Gastroesophageal sphincter (tissue), 4 donors: ENCODE results near the gene TGFBR3. TPM values are rescaled to one million over a fixed set of nuclear protein-coding genes. Genes with fewer than 3 reads are reported as not detected.
A peak's percentile ranks its signal among the peaks of the same experiment; 100 is the strongest.

ENCODE experiments used
- ATAC-seq: fragments of 150-250 bp; one replicate; pipeline ENCODE4 v1.9.1; 2016; ENCODE audit warnings: mild to moderate bottlenecking, moderate library complexity
- H3K27ac ChIP-seq, 4 donors: fragments of 200-600 bp; sonication (generic) in 3 of 4; 1 replicate in 3 of 4; 2 replicates in 1 of 4; pipeline ENCODE4 v1.5.1; 2016 to 2019
- H3K27me3 ChIP-seq: fragments of 200-600 bp; sonication (generic); one replicate; pipeline ENCODE4 v1.5.1; 2019
- H3K36me3 ChIP-seq, 2 donors: fragments of 200-600 bp; sonication (generic); one replicate each; pipeline ENCODE4 v1.5.1; 2019; ENCODE audit warnings: control low read depth in 1 of 2
- H3K4me1 ChIP-seq, 3 donors: fragments of 200-600 bp; sonication (generic); 1 replicate in 2 of 3; 2 replicates in 1 of 3; pipeline ENCODE4 v1.5.1; 2016 to 2019; ENCODE audit warnings: control low read depth in 2 of 3
- H3K4me3 ChIP-seq, 2 donors: fragments of 200-600 bp; sonication (generic); one replicate each; pipeline ENCODE4 v1.5.1; 2019; ENCODE audit warnings: mild to moderate bottlenecking in 1 of 2, moderate library complexity in 1 of 2
- H3K9me3 ChIP-seq, 3 donors: fragments of 200-600 bp; sonication (generic); one replicate each; pipeline ENCODE4 v1.5.1; 2017 to 2019; ENCODE audit warnings: control low read depth in 2 of 3
- EP300 ChIP-seq: sonication (generic); formaldehyde crosslinking; IDR thresholded peaks from one replicate; pipeline ENCODE4 v1.6.1; 2017; ENCODE audit warnings: antibody characterized with exemption, mild to moderate bottlenecking
- POLR2A ChIP-seq, 2 donors: fragments of 450-650 bp; IDR thresholded peaks; one replicate each; pipeline ENCODE4 v1.6.1; 2017; ENCODE audit warnings: antibody characterized with exemption in 2 of 2, mild to moderate bottlenecking in 2 of 2, moderate library complexity in 1 of 2
- POLR2AphosphoS5 ChIP-seq: sonication (generic); formaldehyde crosslinking; IDR thresholded peaks from one replicate; pipeline ENCODE4 v1.6.1; 2017; ENCODE audit warnings: antibody characterized with exemption
- WGBS, 2 donors: methylation state at CpG; one replicate each; pipeline ENCODE4 v1.1.5; 2018; ENCODE audit warnings: low coverage in 1 of 2; 5-methylcytosine and 5-hydroxymethylcytosine counted together
- total RNA-seq, 4 donors: library from RNA; depleted of rRNA; stranded (reverse); fragments of >200 nt; gene quantifications; one replicate each; pipeline ENCODE4 v1.1.0, GENCODE V29; 2016
- TF ChIP-seq, protein P1 (sequence below), 4 experiments: fragments of 200-600 bp in 2 of 4; fragments of 450-650 bp in 2 of 4; sonication (generic) in 1 of 4; IDR thresholded peaks; one replicate each; pipeline ENCODE4 v1.5.1; 2017 to 2019; ENCODE audit warnings: antibody characterized with exemption in 4 of 4, mild to moderate bottlenecking in 2 of 4, moderate library complexity in 2 of 4

The TGFBR3 gene
- total RNA-seq, 4 donors from 2014 or later = 176 to 315 (median 248) TPM

DNA sequence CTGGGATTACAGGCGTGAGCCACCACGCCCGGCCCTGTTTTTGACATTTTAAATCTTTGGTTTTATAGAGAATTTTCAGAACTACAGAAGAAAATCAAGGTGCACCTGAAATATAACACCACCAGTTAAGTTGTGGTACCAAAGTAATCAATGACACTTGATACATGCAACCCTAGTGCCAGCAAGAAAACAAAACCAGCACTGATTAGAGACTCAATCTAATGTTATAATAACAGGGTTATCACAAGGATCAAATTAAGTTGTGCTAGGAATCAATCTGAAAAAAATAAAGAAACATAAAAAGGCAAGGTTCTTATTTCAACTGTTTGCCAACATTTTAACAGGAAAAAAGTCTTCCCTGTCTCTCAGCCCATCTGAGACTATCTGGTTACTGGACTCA lies 23.8 kb downstream of the TGFBR3 start:
- TF ChIP-seq POLR2A (IDR thresholded peaks at IDR 0.05) (no peak), POLR2AphosphoS5 (no peak), EP300 (no peak)
- TF ChIP-seq, protein P1, sequence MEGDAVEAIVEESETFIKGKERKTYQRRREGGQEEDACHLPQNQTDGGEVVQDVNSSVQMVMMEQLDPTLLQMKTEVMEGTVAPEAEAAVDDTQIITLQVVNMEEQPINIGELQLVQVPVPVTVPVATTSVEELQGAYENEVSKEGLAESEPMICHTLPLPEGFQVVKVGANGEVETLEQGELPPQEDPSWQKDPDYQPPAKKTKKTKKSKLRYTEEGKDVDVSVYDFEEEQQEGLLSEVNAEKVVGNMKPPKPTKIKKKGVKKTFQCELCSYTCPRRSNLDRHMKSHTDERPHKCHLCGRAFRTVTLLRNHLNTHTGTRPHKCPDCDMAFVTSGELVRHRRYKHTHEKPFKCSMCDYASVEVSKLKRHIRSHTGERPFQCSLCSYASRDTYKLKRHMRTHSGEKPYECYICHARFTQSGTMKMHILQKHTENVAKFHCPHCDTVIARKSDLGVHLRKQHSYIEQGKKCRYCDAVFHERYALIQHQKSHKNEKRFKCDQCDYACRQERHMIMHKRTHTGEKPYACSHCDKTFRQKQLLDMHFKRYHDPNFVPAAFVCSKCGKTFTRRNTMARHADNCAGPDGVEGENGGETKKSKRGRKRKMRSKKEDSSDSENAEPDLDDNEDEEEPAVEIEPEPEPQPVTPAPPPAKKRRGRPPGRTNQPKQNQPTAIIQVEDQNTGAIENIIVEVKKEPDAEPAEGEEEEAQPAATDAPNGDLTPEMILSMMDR (IDR thresholded peaks at IDR 0.05) = no peak
- Histone ChIP-seq H3K4me3 (no peak overlapping the region), H3K4me1 (peaks cover 7 to 87% (median 8%) of the 10 kb centered on the region in 3 donors), H3K27me3 (no peaks in the 10 kb centered on the region), H3K9me3 (no peaks in the 10 kb centered on the region), H3K36me3 (peaks cover 3 to 36% of the 10 kb centered on the region in 2 donors), H3K27ac (no peak overlapping the region)
- ATAC-seq = no peak
- WGBS, 2 donors = no CpG with 5 or more reads among the region's 3 CpGs

DNA sequence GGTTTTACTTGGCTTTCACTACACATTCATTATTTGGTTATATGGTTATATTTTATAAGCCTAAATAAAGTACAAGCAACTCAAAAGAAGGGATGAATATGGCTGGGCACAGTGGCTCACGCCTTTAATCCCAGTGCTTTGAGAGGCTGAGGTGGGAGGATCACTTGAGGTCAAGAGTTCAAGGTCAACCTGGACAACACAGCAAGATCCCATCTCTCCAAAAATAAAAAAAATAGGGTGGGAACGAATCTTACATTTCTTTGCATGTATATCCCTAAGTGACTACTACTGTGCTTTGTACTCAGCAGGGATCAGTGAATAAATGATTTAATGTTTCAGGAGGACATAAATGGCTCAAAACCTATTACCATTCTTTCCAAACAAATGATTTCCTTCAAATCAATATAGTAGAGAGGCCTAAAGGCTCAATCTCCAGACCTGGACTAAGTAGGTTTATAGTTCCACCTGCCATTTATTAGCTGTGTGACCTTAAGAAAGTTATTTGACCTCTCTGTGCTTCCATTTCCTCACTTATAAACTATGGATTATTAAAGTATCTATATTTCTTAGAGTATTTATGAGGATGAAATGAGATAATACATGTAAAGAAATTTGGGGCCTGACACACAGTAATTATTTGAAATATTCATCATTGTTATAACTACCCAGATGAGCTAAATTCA lies 28.3 kb downstream of the TGFBR3 start:
- Histone ChIP-seq H3K27me3 (no peaks in the 10 kb centered on the region), H3K36me3 (peaks cover 3 to 49% of the 10 kb centered on the region in 2 donors), H3K4me1 (peaks cover 5 to 82% (median 8%) of the 10 kb centered on the region in 3 donors), H3K9me3 (no peaks in the 10 kb centered on the region), H3K27ac (peak overlapping the region in 1 of 4 donors; percentile 1), H3K4me3 (no peak overlapping the region)
- WGBS, 2 donors = 94 to 100% methylated on average over 1 to 2 of the region's 2 CpGs
- no peak for ATAC-seq
- TF ChIP-seq, protein P1 (IDR thresholded peaks at IDR 0.05) = no peak
- TF ChIP-seq EP300 (no peak), POLR2AphosphoS5 (no peak), POLR2A (IDR thresholded peaks at IDR 0.05) (no peak)

DNA sequence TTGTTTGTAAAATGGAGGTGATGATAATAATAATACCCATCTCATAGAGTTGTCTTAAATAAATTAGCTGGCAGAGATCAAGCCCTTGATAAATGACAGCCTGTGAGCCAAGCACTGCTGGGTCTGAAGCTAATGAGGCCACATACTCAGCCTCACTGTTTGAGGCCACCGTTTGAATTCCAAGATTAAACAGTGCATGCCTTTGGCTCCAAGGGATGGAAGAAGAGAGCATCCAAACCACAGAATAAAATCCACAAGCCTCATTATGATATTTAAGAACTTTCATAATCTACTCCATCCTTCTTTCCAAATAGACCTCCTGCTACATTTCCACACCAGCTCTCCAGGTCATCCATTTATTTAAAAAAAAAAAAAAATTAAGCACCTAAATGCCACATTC lies 29.0 kb downstream of the TGFBR3 start:
- no peak for ATAC-seq
- TF ChIP-seq, protein P1 (IDR thresholded peaks at IDR 0.05) = no peak
- no peak for TF ChIP-seq POLR2AphosphoS5
- TF ChIP-seq POLR2A (IDR thresholded peaks at IDR 0.05) = no peak
- TF ChIP-seq EP300 = no peak

DNA sequence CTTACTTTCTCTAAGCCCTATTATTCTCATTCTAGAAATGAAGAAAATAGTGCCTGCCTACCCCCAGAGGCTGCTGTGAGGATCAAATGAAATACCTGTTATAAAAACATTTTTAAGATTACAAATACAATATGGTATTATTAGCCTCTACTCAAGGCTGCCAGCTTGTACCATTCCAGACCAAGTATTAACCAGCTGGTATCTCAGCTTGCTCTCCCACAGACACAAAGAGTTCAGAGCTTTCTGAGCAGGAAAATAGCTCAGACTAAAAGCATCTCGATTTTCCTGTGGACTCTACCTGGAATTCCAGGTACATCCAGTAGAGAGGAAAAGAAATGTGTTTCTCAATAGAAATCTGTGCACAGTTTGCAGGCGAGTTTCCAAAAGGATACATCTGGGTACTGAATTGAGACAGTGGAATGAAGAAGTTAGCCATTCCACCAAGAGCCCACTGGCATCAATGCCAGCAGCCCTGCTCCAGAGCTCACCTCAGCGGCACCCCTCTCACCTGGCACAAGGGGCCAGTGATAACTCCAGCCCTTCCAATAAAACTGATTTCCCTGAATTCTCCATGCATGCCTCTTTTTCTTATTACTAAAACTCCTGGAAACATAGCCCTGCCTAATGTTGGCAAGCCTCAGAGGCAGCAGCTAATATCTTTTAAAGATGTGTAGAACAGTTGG lies 31.0 kb downstream of the TGFBR3 start:
- no peak for TF ChIP-seq POLR2A (IDR thresholded peaks at IDR 0.05)
- TF ChIP-seq POLR2AphosphoS5 = no peak
- TF ChIP-seq, protein P1 (IDR thresholded peaks at IDR 0.05) = no peak
- TF ChIP-seq EP300 = no peak
- Histone ChIP-seq H3K4me1 (peaks cover 6 to 86% (median 23%) of the 10 kb centered on the region in 3 donors), H3K36me3 (peaks cover 0 to 33% of the 10 kb centered on the region in 2 donors), H3K4me3 (no peak overlapping the region), H3K27ac (peak overlapping the region in 3 of 4 donors; percentile 24 to 55 (median 55)), H3K9me3 (no peaks in the 10 kb centered on the region), H3K27me3 (no peaks in the 10 kb centered on the region)
- 48 to 61% methylated on average over 3 of the region's 3 CpGs for WGBS, 2 donors
- ATAC-seq = no peak

More for the DNA sequence above, 29.0 kb downstream of the TGFBR3 start:
- Histone ChIP-seq H3K27ac (peak overlapping the region in 3 of 4 donors; percentile 1 to 55 (median 5)), H3K4me1 (peaks cover 4 to 82% (median 10%) of the 10 kb centered on the region in 3 donors), H3K9me3 (no peaks in the 10 kb centered on the region), H3K27me3 (no peaks in the 10 kb centered on the region), H3K4me3 (no peak overlapping the region), H3K36me3 (peaks cover 3 to 49% of the 10 kb centered on the region in 2 donors)
- WGBS, 2 donors = 17 to 21% methylated on average over 1 of the region's 1 CpG
